Central memory CD8-positive, alpha-beta T cell (primary cell): ENCODE measurements around the gene ABCB8.

Source experiments
- ATAC-seq: fragments of 150-1000 bp; cut with Tn5 transposase; replicated peaks from 2 replicates; pipeline ENCODE4 v1.10.0; 2022; ENCODE audit warnings: mild to moderate bottlenecking, moderate FRiP score, moderate number of reproducible peaks; ENCODE audit not compliant: poor library complexity, severe bottlenecking; ENCODE audit errors: extremely low read depth
- DNase-seq, 2 donors: peaks; one replicate each; pipeline ENCODE4 v3.0.0; 2021; ENCODE audit warnings: low spot score in 2 of 2
- H3K27ac Mint-ChIP-seq: one replicate; pipeline ENCODE4 v1.8.0; 2022; ENCODE audit warnings: low read depth, mild to moderate bottlenecking, moderate library complexity, mixed read lengths
- H3K27me3 Mint-ChIP-seq: one replicate; pipeline ENCODE4 v1.8.0; 2022; ENCODE audit warnings: mixed read lengths
- H3K36me3 Mint-ChIP-seq: one replicate; pipeline ENCODE4 v1.8.0; 2022; ENCODE audit warnings: mild to moderate bottlenecking, moderate library complexity, mixed read lengths; ENCODE audit not compliant: insufficient read depth
- H3K4me1 Mint-ChIP-seq: one replicate; pipeline ENCODE4 v1.8.0; 2022; ENCODE audit warnings: mixed read lengths
- H3K4me3 Mint-ChIP-seq: one replicate; pipeline ENCODE4 v1.8.0; 2022; ENCODE audit warnings: mild to moderate bottlenecking, moderate library complexity, mixed read lengths
- H3K9me3 Mint-ChIP-seq: one replicate; pipeline ENCODE4 v1.8.0; 2022; ENCODE audit warnings: mixed read lengths

ABCB8 gene

GRCh38 chr7:151080522-151081169 lies 52.4 kb downstream of the ABCB8 start, which contains the start of gene FASTK:
Gene FASTK, minus strand, starts transcription at chr7:151080809. Its CDS starts 43 bp downstream, at chr7:151080766.
- H3K36me3 Mint-ChIP-seq = peaks cover 10% of the 10 kb centered on the region
- H3K4me3 Mint-ChIP-seq = peak within 1 kb of the TSS; percentile 84
- H3K27me3 Mint-ChIP-seq = peaks cover 10% of the 10 kb centered on the region
- peak; percentile 74 for ATAC-seq
- DNase-seq = peak; percentile 71 to 79
- H3K27ac Mint-ChIP-seq = peak within 1 kb of the TSS; percentile 65
- no peaks in the 10 kb centered on the region for H3K9me3 Mint-ChIP-seq
- H3K4me1 Mint-ChIP-seq = peaks cover 39% of the 10 kb centered on the region

- Mint-ChIP-seq H3K27me3 (peaks cover 10% of the 10 kb centered on the region), H3K9me3 (no peaks in the 10 kb centered on the region), H3K27ac (no peak overlapping the region), H3K4me3 (peak overlapping the region; percentile 84), H3K36me3 (peaks cover 11% of the 10 kb centered on the region), H3K4me1 (peaks cover 44% of the 10 kb centered on the region)
- ATAC-seq (no peak), DNase-seq (no peak)
These were observed 53.2 kb downstream of the ABCB8 start for GRCh38 chr7:151081170-151082101.

- no peaks in the 10 kb centered on the region for H3K9me3 Mint-ChIP-seq
- ATAC-seq = no peak
- H3K27ac Mint-ChIP-seq = peak overlapping the region; percentile 88
- H3K27me3 Mint-ChIP-seq = peaks cover 10% of the 10 kb centered on the region
- peak overlapping the region; percentile 84 for H3K4me3 Mint-ChIP-seq
- H3K36me3 Mint-ChIP-seq = peaks cover 15% of the 10 kb centered on the region
- H3K4me1 Mint-ChIP-seq = peaks cover 44% of the 10 kb centered on the region
- no peak for DNase-seq
These were observed 54.2 kb downstream of the ABCB8 start for GRCh38 chr7:151082141-151083070.

- peaks cover 12% of the 10 kb centered on the region for H3K36me3 Mint-ChIP-seq
- peaks cover 10% of the 10 kb centered on the region for H3K27me3 Mint-ChIP-seq
- DNase-seq = peak; percentile 77 to 84
- peak within 1 kb of the TSS; percentile 84 for H3K4me3 Mint-ChIP-seq
- H3K4me1 Mint-ChIP-seq = peaks cover 40% of the 10 kb centered on the region
- peak within 1 kb of the TSS; percentile 88 for H3K27ac Mint-ChIP-seq
- peak; percentile 65 for ATAC-seq
- H3K9me3 Mint-ChIP-seq = no peaks in the 10 kb centered on the region
These were observed 55.0 kb downstream of the ABCB8 start, which contains the start of gene TMUB1 for GRCh38 chr7:151083071-151083823. Gene TMUB1, minus strand, starts transcription at chr7:151083493. Its CDS starts 930 bp downstream, at chr7:151082563.

GRCh38 chr7:151083824-151084160 lies 55.5 kb downstream of the ABCB8 start:
- DNase-seq (no peak), ATAC-seq (no peak)
- H3K27me3 Mint-ChIP-seq = peaks cover 10% of the 10 kb centered on the region
- H3K4me3 Mint-ChIP-seq = peak overlapping the region; percentile 84
- peaks cover 12% of the 10 kb centered on the region for H3K36me3 Mint-ChIP-seq
- peak overlapping the region; percentile 88 for H3K27ac Mint-ChIP-seq
- peaks cover 38% of the 10 kb centered on the region for H3K4me1 Mint-ChIP-seq
- no peaks in the 10 kb centered on the region for H3K9me3 Mint-ChIP-seq

- DNase-seq (no peak), ATAC-seq (no peak)
- Mint-ChIP-seq H3K4me1 (peaks cover 31% of the 10 kb centered on the region), H3K36me3 (peaks cover 12% of the 10 kb centered on the region), H3K27me3 (peaks cover 10% of the 10 kb centered on the region), H3K27ac (peak overlapping the region; percentile 88), H3K9me3 (no peaks in the 10 kb centered on the region), H3K4me3 (peak overlapping the region; percentile 84)
These were observed 57.1 kb downstream of the ABCB8 start for GRCh38 chr7:151085329-151085690.

- DNase-seq (no peak), ATAC-seq (no peak)
- H3K4me1 Mint-ChIP-seq = peaks cover 31% of the 10 kb centered on the region
- peaks cover 12% of the 10 kb centered on the region for H3K36me3 Mint-ChIP-seq
- H3K4me3 Mint-ChIP-seq = peak within 1 kb of the TSS; percentile 84
- H3K27ac Mint-ChIP-seq = peak within 1 kb of the TSS; percentile 88
- no peaks in the 10 kb centered on the region for H3K9me3 Mint-ChIP-seq
- peaks cover 10% of the 10 kb centered on the region for H3K27me3 Mint-ChIP-seq
These were observed 57.7 kb downstream of the ABCB8 start, which contains the start of gene AGAP3 for GRCh38 chr7:151085691-151086620. Gene AGAP3, plus strand, starts transcription at chr7:151086475. Its CDS starts 267 bp downstream, at chr7:151086742.

GRCh38 chr7:151086802-151087244 lies 58.6 kb downstream of the ABCB8 start:
- no peak for ATAC-seq
- DNase-seq = no peak
- H3K36me3 Mint-ChIP-seq = peaks cover 10% of the 10 kb centered on the region
- H3K4me1 Mint-ChIP-seq = peaks cover 39% of the 10 kb centered on the region
- H3K4me3 Mint-ChIP-seq = peak overlapping the region; percentile 84
- H3K27me3 Mint-ChIP-seq = peaks cover 10% of the 10 kb centered on the region
- no peaks in the 10 kb centered on the region for H3K9me3 Mint-ChIP-seq
- H3K27ac Mint-ChIP-seq = peak overlapping the region; percentile 64

GRCh38 chr7:151087245-151088018 lies 59.2 kb downstream of the ABCB8 start:
- Mint-ChIP-seq H3K9me3 (no peaks in the 10 kb centered on the region), H3K4me3 (peak overlapping the region; percentile 84), H3K4me1 (peaks cover 37% of the 10 kb centered on the region), H3K36me3 (peaks cover 10% of the 10 kb centered on the region), H3K27ac (peak overlapping the region; percentile 64), H3K27me3 (peaks cover 10% of the 10 kb centered on the region)
- DNase-seq (no peak), ATAC-seq (peak; percentile 19)
